ENCODE data around the gene FAM114A1.

DNA sequence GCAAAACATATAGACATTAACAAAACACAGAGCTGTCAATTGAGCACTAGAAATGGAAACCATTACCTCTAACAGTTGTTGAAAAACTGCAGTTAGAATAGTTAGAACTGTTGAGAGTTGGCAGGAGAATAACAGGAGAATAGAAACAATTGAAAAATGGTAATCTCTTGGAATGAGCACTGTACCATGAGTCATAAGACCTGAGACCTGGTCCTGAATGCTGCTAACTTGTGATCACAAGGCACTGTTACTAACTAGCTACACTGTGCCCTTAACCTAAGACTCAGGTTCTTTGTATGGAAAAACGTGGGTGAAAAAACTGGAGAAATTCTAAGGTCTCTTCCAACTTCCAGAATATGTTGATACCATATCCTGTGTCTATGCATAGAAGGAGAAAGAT is 29.3 kb downstream of the FAM114A1 start:
- TF ChIP-seq RAD21 (IDR thresholded peaks at IDR 0.05 in 1 of 2, conservative IDR thresholded peaks at IDR 0.05 in 1 of 2; ENCODE audit: low read depth in 2 of 2, low read length in 2 of 2) (no peak), RNF2 (IDR thresholded peaks at IDR 0.05; ENCODE audit: borderline replicate concordance, low read depth, low read length, missing control alignments, poor library complexity, severe bottlenecking) (no peak), TEAD4 (IDR thresholded peaks at IDR 0.05; ENCODE audit: low read depth, low read length) (no peak)

Measured in H1 (cell line).